H9 (cell line): Measurements from ENCODE around the gene PHKA2. TPM values are rescaled to one million over a fixed set of nuclear protein-coding genes. Genes with fewer than 3 reads are reported as not detected.

ENCODE experiments used
- DNase-seq: peaks from one replicate; pipeline ENCODE4 v3.0.0-alpha.2; 2017
- H2AFZ ChIP-seq: one replicate; pipeline ENCODE4 v1.6.1; 2013; ENCODE audit warnings: mild to moderate bottlenecking, low read length, control low read depth, moderate library complexity
- H2AK5ac ChIP-seq: 2 replicates; pipeline ENCODE4 v1.6.1; 2013; ENCODE audit warnings: low read length, control low read depth, mixed read lengths; ENCODE audit not compliant: insufficient read length
- H2BK120ac ChIP-seq: one replicate; pipeline ENCODE4 v1.6.1; 2013; ENCODE audit warnings: low read depth, mild to moderate bottlenecking, low read length, control low read depth, inconsistent platforms; ENCODE audit not compliant: poor library complexity, severe bottlenecking
- H2BK12ac ChIP-seq: 2 replicates; pipeline ENCODE4 v1.6.1; 2013; ENCODE audit warnings: low read length, control low read depth, mixed read lengths, low read depth; ENCODE audit not compliant: insufficient read length
- H2BK15ac ChIP-seq: 2 replicates; pipeline ENCODE4 v1.6.1; 2013; ENCODE audit warnings: low read depth, low read length, control low read depth
- H2BK20ac ChIP-seq: one replicate; pipeline ENCODE4 v1.6.1; 2013; ENCODE audit warnings: low read depth, mild to moderate bottlenecking, low read length, control low read depth, inconsistent platforms; ENCODE audit not compliant: poor library complexity, severe bottlenecking
- H2BK5ac ChIP-seq: 2 replicates; pipeline ENCODE4 v1.6.1; 2013; ENCODE audit warnings: low read length, control low read depth, mixed read lengths; ENCODE audit not compliant: insufficient read length
- H3K14ac ChIP-seq: 2 replicates; pipeline ENCODE4 v1.6.1; 2013; ENCODE audit warnings: low read length, control low read depth; ENCODE audit not compliant: insufficient read depth
- H3K18ac ChIP-seq: 2 replicates; pipeline ENCODE4 v1.6.1; 2013; ENCODE audit warnings: low read depth, mild to moderate bottlenecking, mixed read lengths, low read length, control low read depth; ENCODE audit not compliant: insufficient read length
- H3K23ac ChIP-seq: 2 replicates; pipeline ENCODE4 v1.6.1; 2013; ENCODE audit warnings: low read length, control low read depth, mixed read lengths, low read depth; ENCODE audit not compliant: insufficient read length
- H3K23me2 ChIP-seq: 2 replicates; pipeline ENCODE4 v1.6.1; 2013; ENCODE audit warnings: low read depth, mild to moderate bottlenecking, mixed read lengths, low read length, control low read depth; ENCODE audit not compliant: insufficient read length, poor library complexity, severe bottlenecking
- H3K27ac ChIP-seq: 2 replicates; pipeline ENCODE4 v1.5.1; 2013; ENCODE audit warnings: low read length, control low read depth, mixed read lengths, low read depth; ENCODE audit not compliant: insufficient read length
- H3K27me3 ChIP-seq: 2 replicates; pipeline ENCODE4 v1.6.1; 2013; ENCODE audit warnings: low read length, control low read depth, inconsistent platforms; ENCODE audit not compliant: insufficient read depth
- H3K4ac ChIP-seq: 2 replicates; pipeline ENCODE4 v1.6.1; 2013; ENCODE audit warnings: low read depth, mild to moderate bottlenecking, control low read depth, inconsistent platforms, low read length, moderate library complexity
- H3K4me1 ChIP-seq: 2 replicates; pipeline ENCODE4 v1.6.1; 2013; ENCODE audit warnings: low read length, control low read depth, inconsistent platforms; ENCODE audit not compliant: insufficient read depth
- H3K4me2 ChIP-seq: 2 replicates; pipeline ENCODE4 v1.6.1; 2013; ENCODE audit warnings: low read length, control low read depth, mixed read lengths; ENCODE audit not compliant: insufficient read length, insufficient read depth
- H3K56ac ChIP-seq: 2 replicates; pipeline ENCODE4 v1.6.1; 2013; ENCODE audit warnings: low read depth, mild to moderate bottlenecking, mixed read lengths, low read length, control low read depth; ENCODE audit not compliant: insufficient read length
- H3K79me1 ChIP-seq: 2 replicates; pipeline ENCODE4 v1.6.1; 2013; ENCODE audit warnings: low read depth, mild to moderate bottlenecking, moderate library complexity, low read length, control low read depth, inconsistent platforms; ENCODE audit not compliant: insufficient read depth, poor library complexity, severe bottlenecking
- H3K79me2 ChIP-seq: 2 replicates; pipeline ENCODE4 v1.6.1; 2013; ENCODE audit warnings: low read length, control low read depth, inconsistent platforms; ENCODE audit not compliant: insufficient read depth
- H3K9ac ChIP-seq: 2 replicates; pipeline ENCODE4 v1.6.1; 2013; ENCODE audit warnings: low read length, control low read depth, mixed read lengths; ENCODE audit not compliant: insufficient read length; ENCODE audit errors: extremely low read depth
- H3K9me3 ChIP-seq: one replicate; pipeline ENCODE4 v1.6.1; 2013; ENCODE audit warnings: low read depth, low read length, inconsistent platforms; ENCODE audit not compliant: control insufficient read depth
- H3T11ph ChIP-seq: one replicate; pipeline ENCODE4 v1.6.1; 2013; ENCODE audit warnings: mild to moderate bottlenecking, low read length, control low read depth, inconsistent platforms
- H4K20me1 ChIP-seq: one replicate; pipeline ENCODE4 v1.6.1; 2013; ENCODE audit not compliant: control insufficient read depth, insufficient read length, insufficient read depth
- H4K5ac ChIP-seq: 2 replicates; pipeline ENCODE4 v1.6.1; 2013; ENCODE audit warnings: low read depth, mild to moderate bottlenecking, mixed read lengths, low read length, control low read depth; ENCODE audit not compliant: insufficient read length
- H4K8ac ChIP-seq: replicated peaks from 2 replicates; pipeline ENCODE4 v1.6.1; 2013; ENCODE audit warnings: low read length, control low read depth, mixed read lengths, low read depth; ENCODE audit not compliant: insufficient read length
- H4K91ac ChIP-seq: 2 replicates; pipeline ENCODE4 v1.6.1; 2013; ENCODE audit warnings: low read depth, mild to moderate bottlenecking, moderate library complexity, mixed read lengths, low read length, control low read depth; ENCODE audit not compliant: insufficient read length
- H3K27ac Mint-ChIP-seq, 3 experiments: 2 replicates in 2 of 3; 3 replicates in 1 of 3; pipeline ENCODE4 v1.8.0; 2020 to 2021; ENCODE audit warnings: mixed read lengths in 3 of 3, mild to moderate bottlenecking in 1 of 3, moderate library complexity in 1 of 3
- H3K27me3 Mint-ChIP-seq: 2 replicates; pipeline ENCODE4 v1.8.0; 2021; ENCODE audit warnings: low read depth, mild to moderate bottlenecking, moderate library complexity, mixed read lengths
- H3K36me3 Mint-ChIP-seq, 3 experiments: 2 replicates in 2 of 3; 3 replicates in 1 of 3; pipeline ENCODE4 v1.8.0; 2020 to 2021; ENCODE audit warnings: low read depth in 3 of 3, mixed read lengths in 3 of 3; ENCODE audit not compliant: insufficient read depth in 1 of 3
- H3K4me1 Mint-ChIP-seq, 2 experiments: 2 replicates each; pipeline ENCODE4 v1.8.0; 2020; ENCODE audit warnings: mixed read lengths in 2 of 2
- H3K4me3 Mint-ChIP-seq, 2 experiments: 2 replicates in 1 of 2; 3 replicates in 1 of 2; pipeline ENCODE4 v1.8.0; 2020 to 2021; ENCODE audit warnings: mild to moderate bottlenecking in 2 of 2, mixed read lengths in 2 of 2, moderate library complexity in 1 of 2
- H3K9me3 Mint-ChIP-seq, 2 experiments: 2 replicates in 1 of 2; 3 replicates in 1 of 2; pipeline ENCODE4 v1.8.0; 2020; ENCODE audit warnings: mild to moderate bottlenecking in 2 of 2, mixed read lengths in 2 of 2, moderate library complexity in 1 of 2
- WGBS: extraction: QIAGEN DNeasy Blood & Tissue Kit; methylation state at CpG from one replicate; pipeline ENCODE4 v1.1.7; 2013; ENCODE audit warnings: missing lambda C conversion rate, low lambda C conversion rate, mixed read lengths; ENCODE audit not compliant: insufficient read length; ENCODE audit errors: extremely low coverage; 5-methylcytosine and 5-hydroxymethylcytosine counted together
- total RNA-seq: library from RNA; stranded (reverse); gene quantifications from 2 replicates; pipeline ENCODE4 v1.2.1, GENCODE V29; 2021
- TF ChIP-seq, protein P1 (sequence below): fragments of 200-600 bp; sonication (generic); conservative IDR thresholded peaks from 3 replicates; pipeline ENCODE4 v1.8.0; 2021; ENCODE audit warnings: antibody characterized with exemption, mild to moderate bottlenecking

Gene PHKA2
- total RNA-seq, 1 experiment from 2014 or later = 24.2 TPM

DNA sequence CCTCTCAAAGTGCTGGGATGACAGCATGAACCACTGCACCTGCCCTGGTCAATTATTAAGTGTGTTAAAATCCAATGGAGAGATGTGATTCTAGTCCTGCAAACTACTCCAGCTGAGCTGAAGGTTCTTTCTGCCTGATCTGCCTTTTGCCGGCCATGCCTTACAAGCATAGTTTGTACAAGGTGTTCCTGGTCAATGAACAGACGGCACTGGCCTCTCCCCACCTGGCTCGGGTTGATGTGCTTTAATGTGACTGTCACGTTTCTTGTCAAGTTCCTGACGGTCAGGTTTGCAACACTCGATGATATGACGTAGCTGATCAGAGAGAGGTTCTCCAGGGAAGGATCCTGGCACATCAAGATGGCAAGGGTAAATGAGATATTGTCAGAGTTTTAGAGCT is 23.1 kb upstream of the PHKA2 start:
- no peaks in the 10 kb centered on the region; the same call in 1 of the 2 replicates for H3K27me3 Mint-ChIP-seq
- no peaks in the 10 kb centered on the region for H3K4me1 ChIP-seq
- H2BK120ac ChIP-seq = no peak overlapping the region
- H4K91ac ChIP-seq = no peak overlapping the region
- no peak overlapping the region for H3K18ac ChIP-seq
- no peak for DNase-seq
- H4K8ac ChIP-seq = no peak overlapping the region
- H2AFZ ChIP-seq = no peak overlapping the region
- H3K9me3 Mint-ChIP-seq = peaks cover 56 to 65% of the 10 kb centered on the region in 2 experiments
- TF ChIP-seq, protein P1, sequence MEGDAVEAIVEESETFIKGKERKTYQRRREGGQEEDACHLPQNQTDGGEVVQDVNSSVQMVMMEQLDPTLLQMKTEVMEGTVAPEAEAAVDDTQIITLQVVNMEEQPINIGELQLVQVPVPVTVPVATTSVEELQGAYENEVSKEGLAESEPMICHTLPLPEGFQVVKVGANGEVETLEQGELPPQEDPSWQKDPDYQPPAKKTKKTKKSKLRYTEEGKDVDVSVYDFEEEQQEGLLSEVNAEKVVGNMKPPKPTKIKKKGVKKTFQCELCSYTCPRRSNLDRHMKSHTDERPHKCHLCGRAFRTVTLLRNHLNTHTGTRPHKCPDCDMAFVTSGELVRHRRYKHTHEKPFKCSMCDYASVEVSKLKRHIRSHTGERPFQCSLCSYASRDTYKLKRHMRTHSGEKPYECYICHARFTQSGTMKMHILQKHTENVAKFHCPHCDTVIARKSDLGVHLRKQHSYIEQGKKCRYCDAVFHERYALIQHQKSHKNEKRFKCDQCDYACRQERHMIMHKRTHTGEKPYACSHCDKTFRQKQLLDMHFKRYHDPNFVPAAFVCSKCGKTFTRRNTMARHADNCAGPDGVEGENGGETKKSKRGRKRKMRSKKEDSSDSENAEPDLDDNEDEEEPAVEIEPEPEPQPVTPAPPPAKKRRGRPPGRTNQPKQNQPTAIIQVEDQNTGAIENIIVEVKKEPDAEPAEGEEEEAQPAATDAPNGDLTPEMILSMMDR = no peak
- no peaks in the 10 kb centered on the region for H3K79me1 ChIP-seq
- H3K4me1 Mint-ChIP-seq = no peaks in the 10 kb centered on the region
- WGBS = no CpG with 5 or more reads among the region's 7 CpGs
- no peak overlapping the region for H3K23ac ChIP-seq
- H3K36me3 Mint-ChIP-seq = peaks cover 5 to 30% (median 12%) of the 10 kb centered on the region in 3 experiments
- no peak overlapping the region for H3K4me3 Mint-ChIP-seq
- H2AK5ac ChIP-seq = no peak overlapping the region
- no peak overlapping the region for H2BK20ac ChIP-seq
- no peaks in the 10 kb centered on the region for H3K79me2 ChIP-seq
- H3T11ph ChIP-seq = no peak overlapping the region
- no peak overlapping the region for H3K4me2 ChIP-seq
- H3K27me3 ChIP-seq = no peaks in the 10 kb centered on the region
- H2BK12ac ChIP-seq = no peak overlapping the region
- H3K9ac ChIP-seq = no peak overlapping the region
- no peak overlapping the region for H3K56ac ChIP-seq
- no peak overlapping the region for H3K27ac ChIP-seq
- H3K23me2 ChIP-seq = no peaks in the 10 kb centered on the region
- H3K27ac Mint-ChIP-seq = no peak overlapping the region
- no peaks in the 10 kb centered on the region for H4K20me1 ChIP-seq
- peaks cover 38% of the 10 kb centered on the region for H3K9me3 ChIP-seq
- no peak overlapping the region for H2BK5ac ChIP-seq
- H4K5ac ChIP-seq = no peak overlapping the region
- no peak overlapping the region for H3K14ac ChIP-seq
- no peak overlapping the region for H3K4ac ChIP-seq
- no peak overlapping the region for H2BK15ac ChIP-seq
